Measurements from ENCODE around the gene TMEM238L.

TMEM238L gene

GRCh38 chr17:10802496-10803284, 1.2 kb downstream of the TMEM238L start:
- ChIA-PET CTCF (no interaction called here), POLR2A (no interaction called here)
- TF ChIP-seq, protein P1, sequence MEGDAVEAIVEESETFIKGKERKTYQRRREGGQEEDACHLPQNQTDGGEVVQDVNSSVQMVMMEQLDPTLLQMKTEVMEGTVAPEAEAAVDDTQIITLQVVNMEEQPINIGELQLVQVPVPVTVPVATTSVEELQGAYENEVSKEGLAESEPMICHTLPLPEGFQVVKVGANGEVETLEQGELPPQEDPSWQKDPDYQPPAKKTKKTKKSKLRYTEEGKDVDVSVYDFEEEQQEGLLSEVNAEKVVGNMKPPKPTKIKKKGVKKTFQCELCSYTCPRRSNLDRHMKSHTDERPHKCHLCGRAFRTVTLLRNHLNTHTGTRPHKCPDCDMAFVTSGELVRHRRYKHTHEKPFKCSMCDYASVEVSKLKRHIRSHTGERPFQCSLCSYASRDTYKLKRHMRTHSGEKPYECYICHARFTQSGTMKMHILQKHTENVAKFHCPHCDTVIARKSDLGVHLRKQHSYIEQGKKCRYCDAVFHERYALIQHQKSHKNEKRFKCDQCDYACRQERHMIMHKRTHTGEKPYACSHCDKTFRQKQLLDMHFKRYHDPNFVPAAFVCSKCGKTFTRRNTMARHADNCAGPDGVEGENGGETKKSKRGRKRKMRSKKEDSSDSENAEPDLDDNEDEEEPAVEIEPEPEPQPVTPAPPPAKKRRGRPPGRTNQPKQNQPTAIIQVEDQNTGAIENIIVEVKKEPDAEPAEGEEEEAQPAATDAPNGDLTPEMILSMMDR (IDR thresholded peaks at IDR 0.05; ENCODE audit: insufficient read depth, low read length, missing control alignments) = no peak
- H3K4me3 ChIP-seq (ENCODE audit: low read depth, low read length) = no peak overlapping the region
- DNase-seq (ENCODE audit: low read depth, low spot score) = no peak

DNA sequence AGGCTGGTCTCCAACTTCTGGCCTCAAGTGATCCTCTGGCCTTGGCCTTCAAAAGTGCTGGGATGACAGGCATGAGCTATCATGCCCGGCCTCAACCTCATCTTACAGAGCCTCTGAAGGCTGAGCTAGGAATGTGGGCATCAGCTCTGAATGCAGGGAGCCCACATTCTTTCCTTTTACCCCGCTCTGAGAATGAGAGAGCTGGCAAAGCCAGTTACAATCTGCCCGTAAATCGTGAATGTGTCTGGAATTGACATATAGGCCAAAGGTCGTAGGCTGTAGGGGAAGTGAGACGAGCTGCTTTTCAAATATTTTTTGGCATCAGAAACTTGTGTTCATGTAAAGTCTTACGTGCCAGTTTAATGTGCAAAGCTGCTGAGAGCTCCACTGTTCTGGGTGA, 4.5 kb downstream of the TMEM238L start:
- no peak for DNase-seq (ENCODE audit: low read depth, low spot score)
- ChIA-PET POLR2A (no interaction called here), CTCF (no interaction called here)
- TF ChIP-seq, protein P1 (IDR thresholded peaks at IDR 0.05; ENCODE audit: insufficient read depth, low read length, missing control alignments) = no peak
- H3K4me3 ChIP-seq (ENCODE audit: low read depth, low read length) = no peak overlapping the region

GRCh38 chr17:10798910-10799309, 5.0 kb downstream of the TMEM238L start:
- ChIA-PET POLR2A (no interaction called here), CTCF (no interaction called here)
- no peak overlapping the region for H3K4me3 ChIP-seq (ENCODE audit: low read depth, low read length)
- TF ChIP-seq, protein P1 (IDR thresholded peaks at IDR 0.05; ENCODE audit: insufficient read depth, low read length, missing control alignments) = no peak
- DNase-seq (ENCODE audit: low read depth, low spot score) = no peak

GRCh38 chr17:10798332-10798749, 5.6 kb downstream of the TMEM238L start:
- no peak for DNase-seq (ENCODE audit: low read depth, low spot score)
- no peak overlapping the region for H3K4me3 ChIP-seq (ENCODE audit: low read depth, low read length)
- CTCF ChIA-PET = no interaction called here
- TF ChIP-seq, protein P1 (IDR thresholded peaks at IDR 0.05; ENCODE audit: insufficient read depth, low read length, missing control alignments) = no peak
- POLR2A ChIA-PET = no interaction called here

DNA sequence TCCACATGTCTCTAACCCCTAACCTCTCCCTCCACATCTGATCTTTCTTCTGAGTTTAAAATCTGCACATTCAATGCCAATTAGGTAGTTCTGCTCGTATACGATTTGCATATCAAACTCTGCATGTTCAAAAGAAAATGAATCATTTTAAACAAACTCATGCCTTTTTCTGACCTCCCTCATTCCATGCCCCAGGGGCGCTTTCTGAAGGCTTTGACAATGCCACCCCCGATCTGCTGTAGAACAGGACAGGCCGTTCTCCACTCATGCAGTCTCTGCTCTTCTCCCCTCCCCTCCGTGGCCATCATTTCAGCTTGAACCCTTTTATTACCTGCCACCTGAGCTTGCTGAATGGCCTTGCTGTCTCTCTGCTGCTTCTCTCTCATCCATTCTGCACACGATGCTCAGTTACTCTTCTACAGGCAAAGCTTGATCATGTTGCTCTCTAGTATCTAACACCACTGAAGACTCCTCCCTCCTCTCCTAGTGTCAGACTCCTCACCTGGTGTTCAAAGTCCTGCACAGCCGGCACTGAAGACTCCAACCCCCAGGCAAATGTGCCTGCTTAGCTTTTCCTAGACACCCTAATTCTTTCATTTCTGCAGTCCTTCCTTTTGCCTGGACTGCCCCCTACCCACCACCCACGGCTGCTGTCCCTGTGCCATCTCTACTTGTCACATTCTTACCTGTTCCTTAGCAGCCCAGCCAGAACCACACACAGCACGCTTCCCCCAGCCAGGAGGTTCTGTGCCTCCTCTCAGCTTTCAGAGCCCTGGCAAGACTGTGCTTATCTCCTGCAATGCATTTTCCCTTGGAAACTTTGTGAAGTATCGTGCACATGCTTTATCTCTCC, 6.2 kb downstream of the TMEM238L start:
- CTCF ChIA-PET = no interaction called here
- POLR2A ChIA-PET = no interaction called here
- TF ChIP-seq, protein P1 (IDR thresholded peaks at IDR 0.05; ENCODE audit: insufficient read depth, low read length, missing control alignments) = no peak
- no peak for DNase-seq (ENCODE audit: low read depth, low spot score)
- H3K4me3 ChIP-seq (ENCODE audit: low read depth, low read length) = no peak overlapping the region

DNA sequence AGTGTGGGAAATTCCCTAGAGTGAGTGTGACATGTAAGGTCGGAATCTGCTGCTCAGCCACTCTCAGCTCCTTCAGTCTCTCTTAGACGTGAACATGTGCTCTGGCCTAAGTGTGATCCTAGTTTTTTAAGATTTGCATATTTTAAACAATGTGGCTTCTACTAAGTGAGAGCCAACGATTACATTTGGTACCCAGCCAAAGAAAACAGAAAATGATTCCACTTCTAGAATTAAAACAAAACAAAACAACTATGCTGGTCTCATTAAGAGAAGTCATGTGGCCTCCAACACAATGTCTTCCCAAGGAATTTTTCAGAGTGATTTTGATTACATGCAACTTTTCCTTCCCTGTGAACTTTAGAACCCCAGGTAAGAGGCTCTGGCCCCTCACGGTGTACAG, 10.1 kb downstream of the TMEM238L start:
- POLR2A ChIA-PET = no interaction called here
- H3K4me3 ChIP-seq (ENCODE audit: low read depth, low read length) = no peak overlapping the region
- DNase-seq (ENCODE audit: low read depth, low spot score) = no peak
- TF ChIP-seq, protein P1 (IDR thresholded peaks at IDR 0.05; ENCODE audit: insufficient read depth, low read length, missing control alignments) = no peak
- CTCF ChIA-PET = no interaction called here
